Mesendoderm (in vitro differentiated cells): ENCODE measurements around the gene ANXA6.

ENCODE experiments used
- DNase-seq: peaks from one replicate; pipeline ENCODE4 v3.0.0; 2013
- H2AK5ac ChIP-seq: 2 replicates; pipeline ENCODE4 v1.6.1; 2013; ENCODE audit warnings: low read length, inconsistent platforms
- H2BK120ac ChIP-seq: 2 replicates; pipeline ENCODE4 v1.6.1; 2013; ENCODE audit warnings: low read depth, mild to moderate bottlenecking, low read length, moderate library complexity, mixed read lengths
- H2BK15ac ChIP-seq: replicated peaks from 2 replicates; pipeline ENCODE4 v1.6.1; 2013; ENCODE audit warnings: low read depth, mild to moderate bottlenecking, moderate library complexity
- H2BK5ac ChIP-seq: 2 replicates; pipeline ENCODE4 v1.6.1; 2013; ENCODE audit warnings: low read length, inconsistent platforms
- H3K18ac ChIP-seq: 2 replicates; pipeline ENCODE4 v1.6.1; 2013; ENCODE audit warnings: mild to moderate bottlenecking, low read length, mixed read lengths
- H3K23ac ChIP-seq: one replicate; pipeline ENCODE4 v1.6.1; 2013; ENCODE audit warnings: low read length
- H3K27ac ChIP-seq: 2 replicates; pipeline ENCODE4 v1.5.1; 2013; ENCODE audit warnings: low read depth, mild to moderate bottlenecking, inconsistent platforms, low read length, moderate library complexity
- H3K27me3 ChIP-seq: 2 replicates; pipeline ENCODE4 v1.6.1; 2013; ENCODE audit warnings: low read length, control low read depth, mild to moderate bottlenecking, inconsistent platforms; ENCODE audit not compliant: insufficient read depth, poor library complexity
- H3K36me3 ChIP-seq: 2 replicates; pipeline ENCODE4 v1.6.1; 2013; ENCODE audit warnings: low read length, inconsistent platforms; ENCODE audit not compliant: control insufficient read depth, insufficient read depth
- H3K4ac ChIP-seq: one replicate; pipeline ENCODE4 v1.6.1; 2013; ENCODE audit warnings: low read depth, mild to moderate bottlenecking, low read length, moderate library complexity
- H3K4me1 ChIP-seq: 2 replicates; pipeline ENCODE4 v1.6.1; 2013; ENCODE audit warnings: low read depth, low read length, inconsistent platforms; ENCODE audit not compliant: control insufficient read depth
- H3K4me2 ChIP-seq: 2 replicates; pipeline ENCODE4 v1.6.1; 2013; ENCODE audit warnings: low read length
- H3K4me3 ChIP-seq: 2 replicates; pipeline ENCODE4 v1.5.1; 2013; ENCODE audit warnings: mild to moderate bottlenecking, low read length
- H3K56ac ChIP-seq: one replicate; pipeline ENCODE4 v1.6.1; 2013; ENCODE audit warnings: low read length
- H3K79me1 ChIP-seq: 2 replicates; pipeline ENCODE4 v1.6.1; 2013; ENCODE audit warnings: low read length, inconsistent platforms
- H3K79me2 ChIP-seq: 2 replicates; pipeline ENCODE4 v1.6.1; 2013; ENCODE audit warnings: mild to moderate bottlenecking, low read length; ENCODE audit not compliant: control insufficient read depth, insufficient read depth
- H3K9ac ChIP-seq: 2 replicates; pipeline ENCODE4 v1.6.1; 2013; ENCODE audit warnings: low read length, inconsistent platforms
- H4K5ac ChIP-seq: one replicate; pipeline ENCODE4 v1.6.1; 2013; ENCODE audit warnings: low read length
- H4K8ac ChIP-seq: one replicate; pipeline ENCODE4 v1.6.1; 2013; ENCODE audit warnings: low read depth, mild to moderate bottlenecking, control low read depth, low read length, moderate library complexity
- WGBS: extraction: QIAGEN DNeasy Blood & Tissue Kit; methylation state at CpG from one replicate; pipeline ENCODE4 v1.1.7; 2013; ENCODE audit warnings: low lambda C conversion rate, missing lambda C conversion rate; ENCODE audit not compliant: insufficient coverage; ENCODE audit errors: extremely low coverage; 5-methylcytosine and 5-hydroxymethylcytosine counted together

Gene ANXA6

DNA sequence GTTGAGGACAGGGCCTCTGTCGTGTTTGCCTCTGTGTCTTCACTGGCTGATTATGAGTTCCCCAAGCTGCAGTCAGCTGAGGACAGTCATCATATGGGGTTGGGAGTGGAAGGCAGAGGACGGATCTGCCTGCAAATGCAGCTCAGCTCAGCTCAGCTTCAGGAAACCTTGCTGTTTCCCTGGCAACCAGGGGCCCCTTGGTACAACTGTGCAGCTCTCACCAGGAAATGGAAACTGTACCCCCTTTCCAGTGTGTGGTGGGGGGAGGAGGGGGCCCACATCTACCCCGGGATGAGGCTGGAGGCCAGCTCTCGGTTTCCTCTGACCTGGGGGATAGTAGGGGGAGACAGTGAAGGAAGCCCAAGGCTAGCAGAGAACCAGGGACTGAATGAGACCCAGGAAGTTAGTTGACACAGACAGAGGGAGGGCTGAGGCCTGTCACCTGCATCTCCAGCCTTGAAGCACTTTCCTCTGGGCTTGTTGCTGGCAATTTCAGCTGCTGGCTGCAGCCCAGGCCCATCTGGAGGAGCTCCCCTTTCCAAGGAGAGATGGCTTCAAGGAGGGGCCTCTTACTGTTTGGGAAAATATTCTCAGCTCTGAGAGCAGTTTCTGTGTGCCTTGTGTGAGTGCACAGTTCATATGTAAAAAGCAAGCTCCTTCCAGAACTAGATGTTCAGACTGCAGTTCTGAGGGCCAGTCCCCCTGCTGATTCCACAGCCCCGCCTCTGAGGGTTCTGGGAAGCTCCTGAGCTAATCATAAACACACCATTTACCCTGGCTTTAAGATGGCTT lies 6.9 kb downstream of the ANXA6 start:
- Histone ChIP-seq H3K9ac (no peak overlapping the region), H3K4me1 (peaks cover 19% of the 10 kb centered on the region), H3K79me1 (peaks cover 45% of the 10 kb centered on the region), H3K18ac (no peak overlapping the region), H4K8ac (no peak overlapping the region), H2BK5ac (no peak overlapping the region), H3K56ac (no peak overlapping the region), H3K23ac (no peak overlapping the region), H3K4me3 (no peak overlapping the region), H2BK15ac (no peak overlapping the region), H4K5ac (no peak overlapping the region), H3K4me2 (no peak overlapping the region), H3K27me3 (no peaks in the 10 kb centered on the region), H2AK5ac (no peak overlapping the region), H3K36me3 (peaks cover 3% of the 10 kb centered on the region), H2BK120ac (no peak overlapping the region), H3K4ac (no peak overlapping the region), H3K79me2 (peaks cover 45% of the 10 kb centered on the region), H3K27ac (no peak overlapping the region)
- no CpG with 5 or more reads among the region's 5 CpGs for WGBS
- no peak for DNase-seq

DNA sequence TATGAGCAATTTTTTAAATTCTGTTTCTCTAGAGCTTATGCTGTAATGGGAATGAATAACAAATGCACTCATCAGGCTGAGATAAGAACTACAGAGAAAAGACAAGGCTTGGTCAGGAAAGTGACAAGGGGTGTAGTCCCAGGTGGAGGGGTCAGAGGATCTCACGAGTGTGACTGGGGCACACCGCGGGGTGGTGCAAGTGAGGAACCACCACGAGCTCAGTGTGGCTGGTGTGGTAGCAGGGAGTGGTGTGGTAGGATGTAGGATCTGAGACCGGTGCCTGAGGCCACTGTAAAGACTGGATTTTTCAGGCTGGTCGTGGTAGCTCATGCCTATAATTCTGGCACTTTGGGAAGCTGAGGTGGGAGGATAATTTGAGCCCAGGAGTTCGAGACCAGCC lies 9.0 kb downstream of the ANXA6 start:
- no peak overlapping the region for H3K4me3 ChIP-seq
- H4K5ac ChIP-seq = no peak overlapping the region
- peaks cover 31% of the 10 kb centered on the region for H3K79me2 ChIP-seq
- H4K8ac ChIP-seq = no peak overlapping the region
- H3K23ac ChIP-seq = no peak overlapping the region
- H3K56ac ChIP-seq = no peak overlapping the region
- no peak overlapping the region for H2BK15ac ChIP-seq
- no peak overlapping the region for H3K18ac ChIP-seq
- H3K27ac ChIP-seq = no peak overlapping the region
- H3K79me1 ChIP-seq = peaks cover 41% of the 10 kb centered on the region
- no peak overlapping the region for H2AK5ac ChIP-seq
- H2BK5ac ChIP-seq = no peak overlapping the region
- H3K4ac ChIP-seq = no peak overlapping the region
- peaks cover 3% of the 10 kb centered on the region for H3K36me3 ChIP-seq
- H3K9ac ChIP-seq = no peak overlapping the region
- DNase-seq = no peak
- H3K4me2 ChIP-seq = no peak overlapping the region
- H2BK120ac ChIP-seq = no peak overlapping the region
- H3K27me3 ChIP-seq = no peaks in the 10 kb centered on the region
- no CpG with 5 or more reads among the region's 7 CpGs for whole genome bisulfite sequencing
- H3K4me1 ChIP-seq = peaks cover 10% of the 10 kb centered on the region

GRCh38 chr5:151147033-151147432 lies 10.5 kb downstream of the ANXA6 start:
- H3K56ac ChIP-seq = no peak overlapping the region
- H2AK5ac ChIP-seq = no peak overlapping the region
- no peak overlapping the region for H2BK120ac ChIP-seq
- H2BK5ac ChIP-seq = no peak overlapping the region
- peaks cover 8% of the 10 kb centered on the region for H3K4me1 ChIP-seq
- peaks cover 41% of the 10 kb centered on the region for H3K79me1 ChIP-seq
- no CpG with 5 or more reads among the region's 4 CpGs for WGBS
- H3K27ac ChIP-seq = no peak overlapping the region
- no peak overlapping the region for H2BK15ac ChIP-seq
- H3K23ac ChIP-seq = no peak overlapping the region
- no peak overlapping the region for H3K4ac ChIP-seq
- H3K27me3 ChIP-seq = no peaks in the 10 kb centered on the region
- H3K18ac ChIP-seq = no peak overlapping the region
- H3K4me2 ChIP-seq = no peak overlapping the region
- H3K36me3 ChIP-seq = peaks cover 4% of the 10 kb centered on the region
- H3K4me3 ChIP-seq = no peak overlapping the region
- H4K5ac ChIP-seq = no peak overlapping the region
- peaks cover 28% of the 10 kb centered on the region for H3K79me2 ChIP-seq
- DNase-seq = no peak
- no peak overlapping the region for H3K9ac ChIP-seq
- no peak overlapping the region for H4K8ac ChIP-seq

GRCh38 chr5:151146061-151146460 lies 11.5 kb downstream of the ANXA6 start:
- H3K27me3 ChIP-seq = no peaks in the 10 kb centered on the region
- peaks cover 4% of the 10 kb centered on the region for H3K36me3 ChIP-seq
- H2AK5ac ChIP-seq = no peak overlapping the region
- peaks cover 38% of the 10 kb centered on the region for H3K79me1 ChIP-seq
- no peak overlapping the region for H3K4me3 ChIP-seq
- no peak overlapping the region for H3K4ac ChIP-seq
- H2BK15ac ChIP-seq = no peak overlapping the region
- DNase-seq = no peak
- H3K79me2 ChIP-seq = peaks cover 21% of the 10 kb centered on the region
- no peak overlapping the region for H3K27ac ChIP-seq
- no peak overlapping the region for H3K18ac ChIP-seq
- H3K4me1 ChIP-seq = no peaks in the 10 kb centered on the region
- H4K5ac ChIP-seq = no peak overlapping the region
- no peak overlapping the region for H3K4me2 ChIP-seq
- H2BK5ac ChIP-seq = no peak overlapping the region
- no peak overlapping the region for H3K9ac ChIP-seq
- no peak overlapping the region for H3K56ac ChIP-seq
- H3K23ac ChIP-seq = no peak overlapping the region
- H4K8ac ChIP-seq = no peak overlapping the region
- H2BK120ac ChIP-seq = no peak overlapping the region

GRCh38 chr5:151144922-151145321 lies 12.7 kb downstream of the ANXA6 start:
- H3K4me3 ChIP-seq = no peak overlapping the region
- H2BK5ac ChIP-seq = no peak overlapping the region
- H3K4ac ChIP-seq = no peak overlapping the region
- no peak overlapping the region for H3K27ac ChIP-seq
- no peak overlapping the region for H3K18ac ChIP-seq
- H3K79me2 ChIP-seq = peaks cover 18% of the 10 kb centered on the region
- no peak overlapping the region for H2AK5ac ChIP-seq
- no peaks in the 10 kb centered on the region for H3K4me1 ChIP-seq
- H3K56ac ChIP-seq = no peak overlapping the region
- H3K27me3 ChIP-seq = no peaks in the 10 kb centered on the region
- no peak overlapping the region for H3K9ac ChIP-seq
- no peak overlapping the region for H2BK15ac ChIP-seq
- DNase-seq = no peak
- peaks cover 40% of the 10 kb centered on the region for H3K79me1 ChIP-seq
- H3K4me2 ChIP-seq = no peak overlapping the region
- WGBS = no CpG with 5 or more reads among the region's 7 CpGs
- H4K8ac ChIP-seq = no peak overlapping the region
- H3K36me3 ChIP-seq = peaks cover 6% of the 10 kb centered on the region
- no peak overlapping the region for H3K23ac ChIP-seq
- H2BK120ac ChIP-seq = no peak overlapping the region
- H4K5ac ChIP-seq = no peak overlapping the region

GRCh38 chr5:151144275-151144674 lies 13.3 kb downstream of the ANXA6 start:
- no peak overlapping the region for H2BK15ac ChIP-seq
- H3K27ac ChIP-seq = no peak overlapping the region
- H3K79me2 ChIP-seq = peaks cover 15% of the 10 kb centered on the region
- no peak overlapping the region for H3K23ac ChIP-seq
- no peak overlapping the region for H4K8ac ChIP-seq
- H2BK120ac ChIP-seq = no peak overlapping the region
- WGBS = no CpG with 5 or more reads among the region's 6 CpGs
- no peak overlapping the region for H3K18ac ChIP-seq
- H3K36me3 ChIP-seq = peaks cover 9% of the 10 kb centered on the region
- no peak overlapping the region for H3K4me2 ChIP-seq
- no peak overlapping the region for H3K9ac ChIP-seq
- no peaks in the 10 kb centered on the region for H3K4me1 ChIP-seq
- no peaks in the 10 kb centered on the region for H3K27me3 ChIP-seq
- H3K4ac ChIP-seq = no peak overlapping the region
- H3K4me3 ChIP-seq = no peak overlapping the region
- no peak for DNase-seq
- H2AK5ac ChIP-seq = no peak overlapping the region
- H2BK5ac ChIP-seq = no peak overlapping the region
- peaks cover 40% of the 10 kb centered on the region for H3K79me1 ChIP-seq
- no peak overlapping the region for H3K56ac ChIP-seq
- no peak overlapping the region for H4K5ac ChIP-seq
